A549 (cell line): ENCODE data around the gene GAS1. TPM values are rescaled to one million over a fixed set of nuclear protein-coding genes. Genes with fewer than 3 reads are reported as not detected.

ENCODE experiments used
- ATAC-seq, 2 experiments: fragments of 200-7000 bp in 1 of 2; fragments of >200 bp in 1 of 2; cut with Nextera tagmentation in 1 of 2; cut with Tn5 transposase in 1 of 2; 3 replicates each; pipeline versions ENCODE4 v1.8.0 to v1.9.1; 2018 to 2020; ENCODE audit warnings: mild to moderate bottlenecking in 1 of 2, moderate library complexity in 1 of 2
- CTCF ChIA-PET: fragments of 300-600 bp; sonication (Branson Sonifier 250); formaldehyde crosslinking; extraction: SDS; loops from one replicate; lab custom pipeline; 2021; ENCODE audit warnings: antibody characterized with exemption, inconsistent platforms; lab: Yijun Ruan, JAX
- POLR2A ChIA-PET: fragments of 350-600 bp; formaldehyde crosslinking; extraction: SDS; loops from one replicate; lab custom pipeline; 2021; ENCODE audit warnings: antibody characterized with exemption, inconsistent platforms; lab: Yijun Ruan, JAX
- DNase-seq, 2 experiments: peaks; one replicate each; pipeline versions ENCODE4 v3.0.0 to v3.0.0-alpha.2; 2011 to 2016; ENCODE audit warnings: low read depth in 1 of 2, low spot score in 1 of 2
- FAIRE-seq: peaks from 2 replicates; lab custom pipeline; 2011; peaks lifted over from hg19 to GRCh38; lab: Jason Lieb, UNC
- H3K27ac ChIP-seq, 2 experiments: fragments of >200 bp; sonication (Bioruptor Twin); formaldehyde crosslinking; 3 replicates each; pipeline ENCODE4 v1.5.1; 2016 to 2017
- H3K4me1 ChIP-seq: fragments of >200 bp; sonication (Bioruptor Twin); formaldehyde crosslinking; 3 replicates; pipeline ENCODE4 v1.6.1; 2016
- H3K4me2 ChIP-seq: fragments of >200 bp; sonication (Bioruptor Twin); formaldehyde crosslinking; 3 replicates; pipeline ENCODE4 v1.6.1; 2016
- H3K4me3 ChIP-seq: fragments of >200 bp; sonication (Bioruptor Twin); formaldehyde crosslinking; 3 replicates; pipeline ENCODE4 v1.5.1; 2016
- H3K9me3 ChIP-seq: fragments of >200 bp; sonication (Bioruptor Twin); formaldehyde crosslinking; 3 replicates; pipeline ENCODE4 v1.6.1; 2016
- BCL3 ChIP-seq: fragments of >200 bp; sonication (Bioruptor Twin); formaldehyde crosslinking; IDR thresholded peaks from 3 replicates; pipeline ENCODE4 v1.6.1; 2016
- FOSB ChIP-seq: fragments of 250-450 bp; sonication (Bioruptor Pico); IDR thresholded peaks from 2 replicates; pipeline ENCODE4 v1.5.0; 2020; ENCODE audit warnings: mild to moderate bottlenecking, moderate library complexity
- FOSL2 ChIP-seq, 2 experiments: fragments of 450-650 bp in 1 of 2; fragments of >200 bp in 1 of 2; sonication (Bioruptor Twin) in 1 of 2; formaldehyde crosslinking; IDR thresholded peaks; 2 replicates each; pipeline versions ENCODE4 v1.5.0 to v1.6.1; 2016 to 2020; ENCODE audit warnings: mild to moderate bottlenecking in 1 of 2, moderate library complexity in 1 of 2
- HDAC2 ChIP-seq: fragments of 200-600 bp; sonication (generic); IDR thresholded peaks from 2 replicates; pipeline ENCODE4 v1.6.1; 2016
- HMGXB4 ChIP-seq: fragments of 250-450 bp; sonication (Bioruptor Pico); IDR thresholded peaks from 2 replicates; pipeline ENCODE4 v1.5.0; 2021; ENCODE audit warnings: mild to moderate bottlenecking, moderate library complexity, borderline replicate concordance
- HOXA7 ChIP-seq: fragments of 250-450 bp; sonication (Bioruptor Pico); IDR thresholded peaks from 2 replicates; pipeline ENCODE4 v1.5.0; 2020; ENCODE audit warnings: mild to moderate bottlenecking, moderate library complexity
- HOXB13 ChIP-seq: fragments of 250-450 bp; sonication (Bioruptor Pico); IDR thresholded peaks from 2 replicates; pipeline ENCODE4 v1.5.0; 2020; ENCODE audit warnings: low read depth, mild to moderate bottlenecking, moderate library complexity
- KDM1A ChIP-seq: fragments of 200-600 bp; sonication (generic); IDR thresholded peaks from 2 replicates; pipeline ENCODE4 v1.6.1; 2016; ENCODE audit warnings: low read depth, mild to moderate bottlenecking
- MYC ChIP-seq: IDR thresholded peaks from 2 replicates; pipeline ENCODE4 v1.6.1; 2012; ENCODE audit warnings: mild to moderate bottlenecking, inconsistent platforms, low read length, improper control_type of control experiment, borderline replicate concordance
- POLR2A ChIP-seq: IDR thresholded peaks from 2 replicates; pipeline ENCODE4 v1.6.1; 2012; ENCODE audit warnings: mild to moderate bottlenecking, low read length
- RARB ChIP-seq: fragments of 250-450 bp; sonication (Bioruptor Pico); IDR thresholded peaks from 2 replicates; pipeline ENCODE4 v1.8.0; 2021; ENCODE audit warnings: mild to moderate bottlenecking, moderate library complexity
- REST ChIP-seq: fragments of 200-600 bp; sonication (generic); IDR thresholded peaks from 2 replicates; pipeline ENCODE4 v1.6.1; 2016; ENCODE audit warnings: antibody characterized with exemption, mild to moderate bottlenecking, moderate library complexity
- RNF2 ChIP-seq: fragments of 200-600 bp; sonication (generic); IDR thresholded peaks from 2 replicates; pipeline ENCODE4 v1.6.1; 2016; ENCODE audit warnings: low read depth, mild to moderate bottlenecking, antibody characterized with exemption, moderate library complexity, borderline replicate concordance
- TFCP2L1 ChIP-seq: fragments of 250-450 bp; sonication (Bioruptor Pico); IDR thresholded peaks from 2 replicates; pipeline ENCODE4 v1.5.0; 2021; ENCODE audit warnings: mild to moderate bottlenecking
- USF2 ChIP-seq: fragments of 450-650 bp; IDR thresholded peaks from 2 replicates; pipeline ENCODE4 v1.6.1; 2014; ENCODE audit warnings: antibody characterized with exemption
- ZC3H11A ChIP-seq: fragments of 450-650 bp; IDR thresholded peaks from 2 replicates; pipeline ENCODE4 v1.6.1; 2014; ENCODE audit warnings: antibody characterized with exemption, mild to moderate bottlenecking
- ZSCAN20 ChIP-seq: fragments of 250-450 bp; sonication (Bioruptor Pico); IDR thresholded peaks from 2 replicates; pipeline ENCODE4 v1.8.0; 2022; ENCODE audit warnings: mild to moderate bottlenecking, moderate library complexity
- whole genome bisulfite sequencing: methylation state at CpG from one replicate; pipeline ENCODE4 v1.1.6; 2017; ENCODE audit errors: missing lambda C conversion rate; 5-methylcytosine and 5-hydroxymethylcytosine counted together
- polyA plus RNA-seq, 4 experiments: library from polyadenylated mRNA; depleted of rRNA in 3 of 4; stranded (reverse); fragments of >200 nt; fragmentation: RNase III in 1 of 4; extraction: RNeasy Plus Mini Kit Qiagen cat#74134 plus additional on column Dnase treatment in 1 of 4; gene quantifications; 2 replicates in 3 of 4; 3 replicates in 1 of 4; pipeline ENCODE4 v1.2.3, GENCODE V29; 2011 to 2017

The GAS1 gene
- polyA plus RNA-seq, 2 of the 4 experiments (the other 2 are of a cell fraction), result 0.03 TPM; not detected in 1

GRCh38 chr9:86983620-86984259 is 36.4 kb upstream of the GAS1 start (continued):
- no peak for TF ChIP-seq USF2

GRCh38 chr9:86983249-86983619 is 35.9 kb upstream of the GAS1 start:
- ChIA-PET POLR2A (no interaction called here), CTCF (no interaction called here)
- DNase-seq, result no peak
- no peak overlapping the region for H3K4me2 ChIP-seq
- no peak for FAIRE-seq
- no peak for TF ChIP-seq MYC
- no peak for ATAC-seq
- H3K4me3 ChIP-seq, result no peak overlapping the region
- 24% methylated on average over 4 of the region's 4 CpGs for WGBS
- no peak overlapping the region for H3K27ac ChIP-seq
- no peaks in the 10 kb centered on the region for H3K4me1 ChIP-seq
- no peaks in the 10 kb centered on the region for H3K9me3 ChIP-seq

- DNase-seq (no peak), FAIRE-seq (no peak), ATAC-seq (no peak)
- POLR2A ChIA-PET, result no interaction called here
- Histone ChIP-seq H3K27ac (no peak overlapping the region), H3K4me1 (no peaks in the 10 kb centered on the region), H3K4me3 (no peak overlapping the region), H3K9me3 (no peaks in the 10 kb centered on the region), H3K4me2 (no peak overlapping the region)
- 5% methylated on average over 3 of the region's 3 CpGs for WGBS
- CTCF ChIA-PET, result interaction anchor here (2.3 kb wide), 1 partner anchor 12 kb away, joined by 6 read pairs; no protein-coding TSS in a partner anchor
- TF ChIP-seq RNF2, result no peak
- TF ChIP-seq TFCP2L1, result no peak
- TF ChIP-seq BCL3, result no peak
- no peak for TF ChIP-seq RARB (CRISPR knock-in tag)
These were observed 33.5 kb upstream of the GAS1 start for GRCh38 chr9:86980802-86981201.

- Histone ChIP-seq H3K4me1 (no peaks in the 10 kb centered on the region), H3K9me3 (no peaks in the 10 kb centered on the region), H3K4me3 (no peak overlapping the region)
- ChIA-PET CTCF (interaction anchor here (2.3 kb wide), 1 partner anchor 11 kb away, joined by 6 read pairs; no protein-coding TSS in a partner anchor), POLR2A (no interaction called here)
- TF ChIP-seq FOSB (CRISPR knock-in tag) (no peak), HDAC2 (no peak), ZSCAN20 (CRISPR knock-in tag) (no peak), POLR2A (no peak), FOSL2 (IDR thresholded peaks at IDR 0.05) (no peak), FOSL2 (CRISPR knock-in tag; IDR thresholded peaks at IDR 0.05) (no peak), HOXB13 (CRISPR knock-in tag) (no peak), KDM1A (no peak), ZC3H11A (no peak)
- TF ChIP-seq, all 56 proteins: peak for 0
- FAIRE-seq (no peak), DNase-seq (no peak), ATAC-seq (no peak)
- no peak overlapping the region for H3K27ac ChIP-seq
- 0% methylated on average over 1 of the region's 1 CpG for WGBS
- H3K4me2 ChIP-seq, result no peak overlapping the region
These were observed 32.4 kb upstream of the GAS1 start for GRCh38 chr9:86979657-86980056.

GRCh38 chr9:86978922-86979474 is 31.7 kb upstream of the GAS1 start:
- H3K27ac ChIP-seq, result no peak overlapping the region
- POLR2A ChIA-PET, result no interaction called here
- ATAC-seq (no peak), FAIRE-seq (no peak), DNase-seq (no peak)
- H3K9me3 ChIP-seq, result no peaks in the 10 kb centered on the region
- CTCF ChIA-PET, result interaction anchor here (0.6 to 2.3 kb wide), 3 partner anchors 10 to 122 kb away, joined by 3 to 6 read pairs (median 4); no protein-coding TSS in a partner anchor
- H3K4me1 ChIP-seq, result no peaks in the 10 kb centered on the region
- WGBS, result 8% methylated on average over 6 of the region's 6 CpGs
- H3K4me2 ChIP-seq, result no peak overlapping the region
- no peak overlapping the region for H3K4me3 ChIP-seq
- TF ChIP-seq BCL3 (no peak), MYC (no peak), HMGXB4 (CRISPR knock-in tag) (no peak), REST (no peak), POLR2A (no peak), HOXA7 (CRISPR knock-in tag) (no peak)
